Measurements from ENCODE around the gene RIN3. TPM values are rescaled to one million over a fixed set of nuclear protein-coding genes. Genes with fewer than 3 reads are reported as not detected.

The RIN3 gene
- total and polyA plus RNA-seq, 4 donors = 5.0 to 15.6 (median 9.0) TPM

- H3K9me3 ChIP-seq (ENCODE audit: control insufficient read depth in 4 of 4, low read length in 3 of 4) = no peaks in the 10 kb centered on the region
- peaks cover 0 to 3% (median 1%) of the 10 kb centered on the region in 4 donors for H3K36me3 ChIP-seq (ENCODE audit: control insufficient read depth in 4 of 4, insufficient read depth in 3 of 4, low read depth in 1 of 4, low read length in 3 of 4)
- H3K27me3 ChIP-seq (ENCODE audit: control insufficient read depth in 4 of 4, insufficient read depth in 4 of 4, low read length in 3 of 4) = no peaks in the 10 kb centered on the region
- DNase-seq (ENCODE audit: low spot score) = no peak
- H3K9ac ChIP-seq (ENCODE audit: low read depth in 1 of 2, low read length in 2 of 2) = no peak overlapping the region
- no peak overlapping the region for H3K4me3 ChIP-seq (ENCODE audit: low read depth in 1 of 3, low read length in 3 of 3)
- no peak for TF ChIP-seq MAX (IDR thresholded peaks at IDR 0.05)
- no peak overlapping the region for H3K27ac ChIP-seq (ENCODE audit: low read depth in 1 of 2, low read length in 2 of 2)
- H3K4me1 ChIP-seq (ENCODE audit: control insufficient read depth in 4 of 4, insufficient read depth in 4 of 4, low read length in 3 of 4) = no peaks in the 10 kb centered on the region
- WGBS = 68% methylated on average over 5 of the region's 5 CpGs
Observed at GRCh38 chr14:92607702-92608429, 94.3 kb downstream of the RIN3 start.

- no peak for DNase-seq (ENCODE audit: low spot score)
- Histone ChIP-seq H3K4me1 (ENCODE audit: control insufficient read depth in 4 of 4, insufficient read depth in 4 of 4, low read length in 3 of 4) (no peaks in the 10 kb centered on the region), H3K4me3 (ENCODE audit: low read depth in 1 of 3, low read length in 3 of 3) (no peak overlapping the region), H3K27ac (ENCODE audit: low read depth in 1 of 2, low read length in 2 of 2) (no peak overlapping the region), H3K36me3 (ENCODE audit: control insufficient read depth in 4 of 4, insufficient read depth in 3 of 4, low read depth in 1 of 4, low read length in 3 of 4) (peaks cover 0 to 3% (median 1%) of the 10 kb centered on the region in 4 donors), H3K27me3 (ENCODE audit: control insufficient read depth in 4 of 4, insufficient read depth in 4 of 4, low read length in 3 of 4) (no peaks in the 10 kb centered on the region), H3K9me3 (ENCODE audit: control insufficient read depth in 4 of 4, low read length in 3 of 4) (no peaks in the 10 kb centered on the region), H3K9ac (ENCODE audit: low read depth in 1 of 2, low read length in 2 of 2) (no peak overlapping the region)
- WGBS = 87% methylated on average over 4 of the region's 4 CpGs
- TF ChIP-seq CTCF (IDR thresholded peaks at IDR 0.05; ENCODE audit: low read depth, low read length, missing input control) (no peak), EGR1 (IDR thresholded peaks at IDR 0.05; ENCODE audit: low read depth in 2 of 2) (no peak), HNF4A (conservative IDR thresholded peaks at IDR 0.05) (no peak), ATF3 (IDR thresholded peaks at IDR 0.05) (no peak), RXRA (IDR thresholded peaks at IDR 0.05) (no peak), REST (IDR thresholded peaks at IDR 0.05) (no peak), SP1 (IDR thresholded peaks at IDR 0.05) (no peak), RAD21 (IDR thresholded peaks at IDR 0.05) (no peak), HNF4G (IDR thresholded peaks at IDR 0.05) (no peak), FOXA2 (IDR thresholded peaks at IDR 0.05) (no peak), NR2F2 (IDR thresholded peaks at IDR 0.05) (no peak), MAX (IDR thresholded peaks at IDR 0.05) (no peak), FOXA1 (IDR thresholded peaks at IDR 0.05) (no peak), GABPA (IDR thresholded peaks at IDR 0.05 in 1 of 2, conservative IDR thresholded peaks at IDR 0.05 in 1 of 2) (no peak), TAF1 (conservative IDR thresholded peaks at IDR 0.05) (no peak), ZBTB33 (IDR thresholded peaks at IDR 0.05) (no peak)
Observed at GRCh38 chr14:92609955-92610354, 96.4 kb downstream of the RIN3 start.

Measured in liver (tissue), 9 donors.